Measurements from ENCODE around the gene KLHDC8A.
A peak's percentile ranks its signal among the peaks of the same experiment; 100 is the strongest.
"Not testable (repeated sequence)": the region's sequence is repeated elsewhere in the genome, so short reads cannot be mapped to it uniquely, and the experiment has no call there.

The KLHDC8A gene

GRCh38 chr1:205370780-205371179, 14.1 kb upstream of the KLHDC8A start:
- DNase-seq, result no peak

DNA sequence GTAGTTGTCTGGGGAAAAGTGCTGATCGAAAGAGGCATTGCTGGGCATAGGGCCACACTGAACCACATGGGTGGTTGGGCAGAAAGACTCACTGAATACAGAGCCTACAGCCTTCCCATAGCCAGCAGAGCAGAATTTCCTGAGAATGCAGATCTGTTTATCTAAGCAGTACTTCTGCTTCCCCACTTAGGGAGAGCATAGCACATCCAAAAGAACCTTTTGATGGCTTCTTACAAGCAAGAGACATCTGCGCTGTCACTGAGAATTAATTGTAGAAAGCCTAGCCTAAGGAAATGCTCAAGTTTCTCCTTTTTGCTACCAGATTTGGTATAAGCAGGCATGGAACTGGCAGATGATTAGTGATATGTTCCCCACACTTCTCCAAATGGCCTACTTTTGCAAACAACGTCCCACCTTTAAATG, 13.0 kb upstream of the KLHDC8A start:
- DNase-seq, result peak in 2 of 14 donors; percentile 12 to 48

GRCh38 chr1:205368478-205368877, 11.8 kb upstream of the KLHDC8A start:
- DNase-seq, result no peak

- DNase-seq, result no peak
Observed at GRCh38 chr1:205365945-205366463, 9.3 kb upstream of the KLHDC8A start.

DNA sequence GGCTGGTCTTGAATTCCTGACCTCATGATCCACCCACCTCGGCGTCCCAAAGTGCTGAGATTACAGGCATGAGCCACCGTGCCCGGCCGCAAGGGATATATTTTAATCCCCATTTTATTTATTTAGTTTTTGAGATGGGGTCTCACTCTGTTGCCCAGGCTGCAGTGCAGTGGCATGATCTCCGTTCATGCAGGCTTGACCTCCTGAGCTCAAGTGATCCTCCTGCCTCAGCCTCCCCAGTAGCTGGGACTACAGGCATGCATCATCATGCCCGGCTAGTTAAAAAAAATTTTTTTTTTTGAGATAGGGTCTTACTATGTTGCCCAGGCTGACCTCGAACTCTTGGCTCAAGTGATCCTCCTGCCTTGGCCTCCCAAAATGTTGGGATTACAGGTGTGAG, 8.4 kb upstream of the KLHDC8A start:
- DNase-seq, result not testable (repeated sequence)

DNA sequence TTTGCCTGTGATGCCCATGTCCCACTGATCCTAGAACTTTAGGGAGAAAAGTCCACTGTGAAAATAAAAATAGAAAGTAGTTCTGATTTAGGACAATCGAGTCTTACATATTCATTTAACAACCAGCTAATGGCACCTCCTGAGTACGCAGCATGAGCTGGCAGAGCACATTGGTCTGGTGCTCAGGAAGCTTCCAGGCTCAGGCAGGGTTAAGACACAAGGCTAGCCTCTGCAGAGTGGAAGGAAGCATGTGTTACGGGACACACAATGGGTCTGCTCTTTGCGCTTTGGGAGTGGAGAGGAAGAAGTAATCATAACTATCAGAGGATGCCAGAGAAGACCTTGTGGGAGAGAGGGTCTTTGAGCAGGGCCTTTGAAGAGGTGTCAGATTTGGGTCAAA, 4.2 kb upstream of the KLHDC8A start:
- DNase-seq, result no peak

GRCh38 chr1:205359771-205360565, 3.2 kb upstream of the KLHDC8A start:
- peak in 11 of 14 donors; percentile 25 to 95 (median 51) for DNase-seq

GRCh38 chr1:205358579-205358978, 1.9 kb upstream of the KLHDC8A start:
- DNase-seq, result no peak

DNA sequence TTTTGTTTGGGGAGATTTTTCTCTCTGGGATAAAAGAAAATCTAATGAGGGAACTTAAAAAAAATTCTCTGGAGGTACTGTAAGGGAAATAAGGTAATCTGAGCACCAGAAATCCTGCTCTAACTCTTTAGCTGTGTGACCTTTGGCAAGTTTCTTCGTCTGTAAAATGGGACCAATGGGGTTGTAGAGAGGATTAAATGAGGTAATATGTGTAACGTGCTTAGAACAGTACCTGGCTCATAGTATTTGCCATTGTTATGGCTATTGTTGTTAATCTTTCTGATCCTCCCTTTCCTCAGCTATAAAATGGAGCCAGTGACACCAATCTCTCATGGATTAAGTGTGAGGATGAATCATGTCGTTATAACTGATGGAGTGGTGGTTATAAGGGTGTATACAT, 845 bp upstream of the KLHDC8A start:
- no peak for DNase-seq

DNA sequence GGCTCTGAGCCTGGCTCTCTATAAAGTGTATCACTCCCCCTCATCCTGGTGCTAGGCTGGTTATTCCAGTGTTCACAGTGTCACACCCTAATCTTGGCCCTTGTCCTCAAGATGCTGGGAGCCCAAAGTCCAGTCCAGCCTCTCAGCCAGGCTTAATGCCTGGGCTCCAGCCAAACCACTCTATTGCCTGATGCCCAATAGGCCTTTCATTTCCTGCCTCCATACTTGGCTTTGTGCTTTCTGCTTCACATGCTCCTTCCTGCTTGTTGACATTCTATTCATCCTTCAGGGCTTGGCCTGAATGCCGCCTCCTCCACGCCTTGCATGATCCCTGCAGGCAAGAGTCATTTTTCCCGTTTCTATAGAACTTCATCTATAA, 1.7 kb downstream of the KLHDC8A start:
- DNase-seq, result peak in 3 of 14 donors; percentile 24 to 50 (median 36)

DNA sequence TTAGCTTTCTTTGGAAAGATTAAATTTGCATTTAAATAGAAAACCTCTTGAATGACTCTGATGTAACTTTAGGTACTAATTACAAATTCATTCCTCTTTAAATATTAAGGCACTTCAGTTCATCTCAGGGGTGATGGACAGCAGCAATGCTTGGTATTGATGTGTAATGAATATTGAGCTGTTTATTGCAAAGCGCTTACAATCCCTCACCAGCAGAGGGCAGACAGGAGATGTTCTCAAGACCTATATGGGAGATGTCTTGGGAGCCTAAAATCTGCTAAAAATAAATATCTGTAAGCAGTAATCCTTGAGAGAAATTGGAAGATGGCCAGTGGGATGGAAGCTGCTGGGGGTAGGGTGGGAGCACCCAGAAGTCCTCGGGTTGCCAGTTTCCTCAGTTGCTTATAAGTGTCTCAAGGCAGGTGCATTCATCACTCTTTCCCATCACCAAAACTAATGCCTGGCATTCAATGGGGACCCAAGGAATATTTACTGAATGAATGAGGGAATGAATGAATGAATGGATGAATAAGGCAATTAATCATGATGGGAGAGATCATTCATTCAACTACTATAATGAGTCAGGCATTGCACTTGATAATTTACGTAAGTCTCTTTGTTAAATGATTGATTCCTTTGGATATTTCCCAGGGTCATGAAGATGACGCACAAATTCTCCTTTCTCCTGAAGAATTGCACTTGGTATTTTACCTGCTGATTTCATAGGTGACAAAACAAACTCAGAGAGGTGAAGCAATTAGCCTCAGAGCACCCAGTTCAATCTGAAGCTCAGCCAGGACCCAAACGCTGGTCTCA, 2.3 kb downstream of the KLHDC8A start:
- DNase-seq, result peak in 5 of 14 donors; percentile 7 to 46 (median 30)

DNA sequence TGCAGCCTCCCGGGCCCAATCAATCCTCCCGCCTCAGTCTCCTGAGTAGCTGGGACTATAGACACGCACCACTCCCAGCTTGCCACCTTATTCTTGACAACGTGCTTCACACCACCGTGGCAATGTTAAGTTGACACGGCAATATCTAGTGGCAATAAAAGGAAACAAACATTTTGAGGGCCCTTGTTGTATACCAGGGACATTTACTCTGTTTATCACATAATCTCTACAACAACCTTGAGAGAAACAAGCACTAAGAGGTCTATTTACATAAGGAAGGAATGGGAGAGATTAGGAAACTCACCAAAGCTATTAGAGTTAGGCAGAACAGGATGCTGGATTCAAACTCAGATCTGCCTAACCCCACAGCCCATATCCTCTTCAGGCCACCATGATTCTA, 3.1 kb downstream of the KLHDC8A start:
- DNase-seq, result no peak

DNA sequence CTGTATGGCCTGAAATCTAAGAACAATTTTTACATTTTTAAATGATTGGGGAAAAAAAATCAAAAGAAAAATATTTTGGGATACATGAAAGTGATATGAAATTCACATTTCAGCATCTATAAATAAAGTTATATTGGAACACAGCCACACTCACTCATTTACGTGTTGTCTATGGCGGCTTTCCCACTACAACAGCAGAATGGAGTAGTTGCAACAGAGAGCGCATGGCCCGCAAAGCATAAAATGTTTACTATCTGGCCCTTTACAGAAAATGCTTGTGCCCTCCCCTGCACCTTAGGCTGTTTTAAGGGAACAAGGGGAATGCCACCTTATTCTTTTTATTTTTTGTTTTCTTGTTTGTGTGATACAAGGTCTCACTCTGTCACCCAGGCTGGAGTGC, 3.5 kb downstream of the KLHDC8A start:
- DNase-seq, result no peak

DNA sequence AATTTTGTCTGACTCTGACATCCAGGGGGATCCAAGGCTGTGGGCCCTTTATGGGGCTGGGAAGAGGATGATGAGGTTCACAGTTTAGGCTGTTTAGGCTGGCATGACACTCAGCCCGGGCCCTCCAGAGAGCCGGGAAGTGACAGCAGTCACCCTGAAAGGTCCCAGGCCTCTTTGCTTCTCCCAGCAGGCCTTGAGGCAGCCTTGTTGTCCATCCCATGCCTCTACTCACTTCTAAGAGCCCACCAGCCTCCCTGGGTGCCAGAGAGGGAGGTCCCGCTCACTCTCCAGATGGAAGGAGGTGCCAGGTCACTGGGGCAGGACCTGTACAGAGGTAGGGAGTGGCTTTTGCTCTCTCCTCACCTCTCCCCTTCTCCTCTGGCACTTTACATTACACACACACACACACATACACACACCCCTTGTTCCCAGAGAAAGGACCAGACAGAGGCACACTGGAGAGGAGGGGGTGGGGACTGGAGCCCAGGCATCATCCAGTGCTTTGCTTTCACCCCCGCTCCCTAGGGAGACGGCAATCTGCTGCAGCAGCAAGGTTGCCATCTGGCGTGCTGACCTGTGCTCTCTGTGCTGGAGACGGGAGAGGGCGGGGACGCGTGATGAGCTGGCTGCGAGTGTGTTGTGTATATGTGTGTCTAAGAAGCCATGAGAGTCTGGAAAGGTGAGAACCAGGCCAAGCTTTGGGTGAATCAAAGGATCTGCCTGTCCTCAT, 4.6 kb downstream of the KLHDC8A start:
- DNase-seq, result peak in 1 of 14 donors; percentile 89

DNA sequence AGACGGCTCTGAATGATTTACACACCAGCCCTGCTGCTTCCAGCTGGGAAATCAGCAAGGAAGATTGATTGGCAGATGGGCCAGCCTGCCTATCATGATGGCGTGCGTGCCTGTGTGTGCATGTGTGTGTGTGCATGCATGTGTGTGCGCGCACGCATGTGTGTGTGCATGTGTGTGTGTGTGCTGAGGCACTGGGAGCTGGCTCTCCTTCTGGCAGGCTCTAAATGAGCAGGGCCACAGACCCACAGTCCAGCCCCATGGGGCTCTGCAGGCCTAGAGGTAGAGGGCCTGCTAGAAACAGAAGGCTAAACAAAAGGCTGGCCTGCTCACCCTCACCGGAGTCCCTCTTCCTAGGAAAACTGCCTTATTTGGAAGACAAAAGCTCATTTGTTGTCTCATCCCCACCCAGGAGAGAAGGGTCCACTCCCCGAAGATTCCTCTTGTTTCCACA, 6.0 kb downstream of the KLHDC8A start:
- no peak for DNase-seq

GRCh38 chr1:205350124-205350523, 6.6 kb downstream of the KLHDC8A start:
- DNase-seq, result no peak

GRCh38 chr1:205348554-205349487, 7.9 kb downstream of the KLHDC8A start:
- no peak for DNase-seq

GRCh38 chr1:205346956-205347574, 9.7 kb downstream of the KLHDC8A start:
- no peak for DNase-seq

DNA sequence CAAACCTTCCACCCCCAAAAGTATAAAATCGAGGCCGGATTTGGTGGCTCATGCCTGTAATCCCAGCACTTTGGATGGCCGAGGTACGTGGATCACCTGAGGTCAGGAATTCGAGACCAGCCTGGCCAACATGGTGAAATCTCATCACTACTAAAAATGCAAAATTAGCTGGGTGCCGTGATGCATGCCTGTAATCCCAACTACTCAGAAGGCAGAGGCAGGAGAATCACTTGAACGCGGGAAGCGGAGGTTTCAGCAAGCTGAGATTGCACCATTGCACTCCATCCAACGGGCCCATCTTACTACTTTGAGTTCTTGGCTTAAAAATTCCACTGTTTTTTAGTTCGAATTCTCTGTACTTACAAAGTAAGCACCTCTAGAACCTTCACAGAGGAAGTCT, 11.0 kb downstream of the KLHDC8A start:
- no peak for DNase-seq

DNA sequence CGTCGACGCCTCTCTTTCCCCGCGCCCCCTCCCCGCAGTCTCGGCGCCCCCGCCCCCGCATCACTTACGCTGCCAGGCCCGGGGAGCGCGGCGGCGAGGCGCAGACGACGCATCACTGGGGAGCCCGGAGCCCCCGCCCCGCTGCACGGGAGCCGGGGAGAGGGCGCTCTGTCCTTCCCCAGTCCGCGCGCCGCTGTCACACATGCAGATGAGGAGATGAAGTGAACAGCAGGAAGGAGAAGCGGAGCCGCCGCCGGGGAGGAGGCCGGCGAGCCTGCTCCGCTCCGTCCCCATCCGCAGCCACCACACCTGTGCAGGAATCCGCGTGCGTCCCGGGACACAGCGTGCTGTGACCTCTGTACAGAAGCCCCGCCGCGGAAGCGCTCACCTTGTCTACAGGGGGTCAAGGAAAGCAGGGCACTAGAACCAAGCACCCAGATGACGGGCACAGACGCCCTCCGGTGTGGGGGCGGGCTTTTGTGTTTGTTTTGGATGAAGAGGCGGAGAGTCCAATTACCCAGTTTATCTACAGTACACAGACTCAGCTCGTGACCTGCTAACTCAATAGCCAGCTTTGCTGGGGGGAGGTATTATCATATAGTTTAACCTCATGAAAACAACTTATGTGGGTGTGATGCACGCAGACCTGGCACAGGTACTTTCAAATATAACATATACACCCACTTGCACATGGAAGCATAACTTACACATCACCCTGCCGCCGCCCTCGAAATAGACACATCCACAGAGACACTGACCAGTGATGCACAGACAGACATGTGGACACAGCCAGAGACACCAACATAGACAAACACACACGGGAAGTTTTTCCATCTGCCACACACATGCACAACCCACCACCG, 12.4 kb downstream of the KLHDC8A start:
- DNase-seq, result peak in 3 of 14 donors; percentile 8 to 56 (median 15)
